ENCODE measurements around the gene KLHDC4. TPM values are rescaled to one million over a fixed set of nuclear protein-coding genes. Genes with fewer than 3 reads are reported as not detected.

Gene KLHDC4
- total RNA-seq, 1 experiment from 2014 or later, result 50.7 TPM

- ATAC-seq (no peak), DNase-seq (ENCODE audit: low read depth, low spot score) (no peak)
- Histone ChIP-seq H3K4me3 (ENCODE audit: low read depth in 2 of 2, low read length in 2 of 2) (no peak overlapping the region), H3K27ac (ENCODE audit: low read length) (no peak overlapping the region), H3K9me3 (ENCODE audit: control insufficient read depth, insufficient read depth, low read depth, low read length) (no peaks in the 10 kb centered on the region), H3K36me3 (ENCODE audit: control insufficient read depth, insufficient read depth, low read length) (peaks cover 11% of the 10 kb centered on the region), H3K27me3 (ENCODE audit: control insufficient read depth, insufficient read depth, low read length) (no peaks in the 10 kb centered on the region), H3K4me1 (ENCODE audit: control insufficient read depth, insufficient read depth, low read length) (peaks cover 3% of the 10 kb centered on the region; the same call in 1 of the 2 replicates)
- intact Hi-C loops (cut with micrococcal nuclease; ENCODE audit: unreplicated experiment) (no loop called here), in situ Hi-C loops (cut with HindIII; ENCODE audit: low pct_unique_long_range_greater_than_20kb, low sequenced_read_pairs) (no loop called here)
- TF ChIP-seq SIN3A (IDR thresholded peaks at IDR 0.05; ENCODE audit: borderline replicate concordance, insufficient read depth, low read depth, low read length), result no peak
- TF ChIP-seq TCF7L2 (IDR thresholded peaks at IDR 0.05; ENCODE audit: low read depth, low read length), result no peak
- no peak for TF ChIP-seq CTCF (IDR thresholded peaks at IDR 0.05)
- TF ChIP-seq REST (IDR thresholded peaks at IDR 0.05; ENCODE audit: insufficient read depth in 1 of 2, low read depth in 2 of 2, low read length in 1 of 2), result no peak
- no peak for TF ChIP-seq POLR2AphosphoS5 (IDR thresholded peaks at IDR 0.05; ENCODE audit: low read depth, low read length)
- POLR2A ChIA-PET, result interaction anchor here (0.5 kb wide), 1 partner anchor 98 kb away, joined by 4 read pairs; no protein-coding TSS in a partner anchor
- no TSS peak for BruUV-seq (replicated peaks)
- CTCF ChIA-PET, result no interaction called here
Measured at GRCh38 chr16:87762071-87762571, 3.7 kb downstream of the KLHDC4 start.

- no peak overlapping the region for H3K4me3 ChIP-seq (ENCODE audit: low read depth in 2 of 2, low read length in 2 of 2)
- intact Hi-C loops (cut with micrococcal nuclease; ENCODE audit: unreplicated experiment) (no loop called here), in situ Hi-C loops (cut with HindIII; ENCODE audit: low pct_unique_long_range_greater_than_20kb, low sequenced_read_pairs) (no loop called here)
- BruUV-seq (replicated peaks), result no TSS peak
- peaks cover 10% of the 10 kb centered on the region for H3K36me3 ChIP-seq (ENCODE audit: control insufficient read depth, insufficient read depth, low read length)
- ATAC-seq (no peak), DNase-seq (ENCODE audit: low read depth, low spot score) (no peak)
- H3K4me1 ChIP-seq (ENCODE audit: control insufficient read depth, insufficient read depth, low read length), result peaks cover 3% of the 10 kb centered on the region; the same call in 1 of the 2 replicates
- no peak for TF ChIP-seq CTCF (IDR thresholded peaks at IDR 0.05)
- no peak for TF ChIP-seq SIN3A (IDR thresholded peaks at IDR 0.05; ENCODE audit: borderline replicate concordance, insufficient read depth, low read depth, low read length)
- TF ChIP-seq POLR2AphosphoS5 (IDR thresholded peaks at IDR 0.05; ENCODE audit: low read depth, low read length), result no peak
- TF ChIP-seq TCF7L2 (IDR thresholded peaks at IDR 0.05; ENCODE audit: low read depth, low read length), result no peak
- TF ChIP-seq REST (IDR thresholded peaks at IDR 0.05; ENCODE audit: insufficient read depth in 1 of 2, low read depth in 2 of 2, low read length in 1 of 2), result no peak
- POLR2A ChIA-PET, result no interaction called here
- H3K27me3 ChIP-seq (ENCODE audit: control insufficient read depth, insufficient read depth, low read length), result no peaks in the 10 kb centered on the region
- H3K27ac ChIP-seq (ENCODE audit: low read length), result no peak overlapping the region
- H3K9me3 ChIP-seq (ENCODE audit: control insufficient read depth, insufficient read depth, low read depth, low read length), result no peaks in the 10 kb centered on the region
- CTCF ChIA-PET, result no interaction called here
Measured at GRCh38 chr16:87761060-87761459, 4.7 kb downstream of the KLHDC4 start.
